HCT116 (cell line): ENCODE measurements around the gene GSDMA. TPM values are rescaled to one million over a fixed set of nuclear protein-coding genes. Genes with fewer than 3 reads are reported as not detected.

Experiments
- ATAC-seq: fragments of 200-7000 bp; cut with Tn5 transposase; 2 replicates; pipeline ENCODE4 v1.9.1; 2020; ENCODE audit warnings: mild to moderate bottlenecking, moderate library complexity
- BruUV-seq: library from RNA; stranded (reverse); fragments of 400-500 nt; replicated peaks from 2 replicates; lab custom pipeline; 2021; lab: Mats Ljungman, UMichigan
- CTCF ChIA-PET: fragments of 300-600 bp; sonication (Branson Sonifier 250); formaldehyde crosslinking; loops from one replicate; lab custom pipeline; 2021; ENCODE audit warnings: antibody characterized with exemption; lab: Charles Lee
- POLR2A ChIA-PET: fragments of 300-600, 350-600 bp; sonication (Branson Sonifier 250); formaldehyde crosslinking; loops from one replicate; lab custom pipeline; 2021; ENCODE audit warnings: antibody characterized with exemption; lab: Charles Lee
- RAD21 ChIA-PET, 2 experiments: fragments of 300-600 bp; sonication (Branson Sonifier 250); formaldehyde crosslinking; loops; one replicate each; lab custom pipeline; 2023; ENCODE audit warnings: low total read pairs in 2 of 2; ENCODE audit not compliant: uncharacterized antibody in 2 of 2, unreplicated experiment in 2 of 2, low non-redundant PET in 1 of 2; lab: Charles Lee
- DNase-seq: peaks from one replicate; pipeline ENCODE4 v3.0.0-alpha.2; 2010; ENCODE audit warnings: low read depth, low spot score
- H2AFZ ChIP-seq: fragments of 200-600 bp; shearing (Covaris generic), sonication (generic); 2 replicates; pipeline ENCODE4 v1.6.1; 2017; ENCODE audit warnings: low read depth, mixed run types, mixed read lengths, antibody characterized with exemption, low read length; ENCODE audit not compliant: poor library complexity, severe bottlenecking
- H3K27ac ChIP-seq: 2 replicates; pipeline ENCODE4 v1.5.1; 2012; ENCODE audit warnings: low read depth, low read length
- H3K27me3 ChIP-seq: fragments of 200-600 bp; sonication (generic); 2 replicates; pipeline ENCODE4 v1.6.1; 2016; ENCODE audit warnings: mixed run types, low read length, mixed read lengths; ENCODE audit not compliant: insufficient read depth
- H3K36me3 ChIP-seq, 2 experiments: fragments of 200-500 bp in 1 of 2; fragments of 200-600 bp in 1 of 2; sonication (Bioruptor generic) in 1 of 2; sonication (generic) in 1 of 2; 2 replicates each; pipeline versions ENCODE4 v1.5.1 to v1.6.1; 2014 to 2016; ENCODE audit warnings: low read length in 2 of 2, inconsistent platforms in 1 of 2, mixed read lengths in 1 of 2, mixed run types in 1 of 2; ENCODE audit not compliant: insufficient read depth in 2 of 2, control insufficient read depth in 1 of 2
- H3K4me1 ChIP-seq, 2 experiments: fragments of 200-600 bp in 1 of 2; sonication (generic) in 1 of 2; 2 replicates each; pipeline versions ENCODE4 v1.5.1 to v1.6.1; 2012 to 2017; ENCODE audit warnings: low read length in 2 of 2, inconsistent platforms in 1 of 2, mild to moderate bottlenecking in 1 of 2, mixed read lengths in 1 of 2, mixed run types in 1 of 2, moderate library complexity in 1 of 2; ENCODE audit not compliant: insufficient read depth in 2 of 2, control insufficient read depth in 1 of 2
- H3K4me2 ChIP-seq: fragments of 200-600 bp; sonication (generic); 2 replicates; pipeline ENCODE4 v1.6.1; 2017; ENCODE audit warnings: mixed run types, low read length, mixed read lengths
- H3K4me3 ChIP-seq, 2 experiments: fragments of 200-600 bp in 1 of 2; sonication (generic) in 1 of 2; replicated peaks in 1 of 2; 2 replicates each; pipeline ENCODE4 v1.5.1; 2011 to 2016; ENCODE audit warnings: low read length in 2 of 2, control low read depth in 1 of 2, low read depth in 1 of 2, mild to moderate bottlenecking in 1 of 2, mixed read lengths in 1 of 2, mixed run types in 1 of 2
- H3K79me2 ChIP-seq: fragments of 200-600 bp; sonication (generic); 2 replicates; pipeline ENCODE4 v1.6.1; 2017; ENCODE audit warnings: mild to moderate bottlenecking, mixed run types, low read length, moderate library complexity, mixed read lengths; ENCODE audit not compliant: insufficient read depth
- H3K9ac ChIP-seq: fragments of 200-600 bp; sonication (generic); 2 replicates; pipeline ENCODE4 v1.6.1; 2016; ENCODE audit warnings: low read length, mixed read lengths
- H3K9me2 ChIP-seq: fragments of 200-600 bp; sonication (generic), shearing (Covaris generic); 2 replicates; pipeline ENCODE4 v1.6.1; 2017; ENCODE audit warnings: mixed run types, mild to moderate bottlenecking, moderate library complexity; ENCODE audit not compliant: insufficient read depth
- H3K9me3 ChIP-seq, 2 experiments: fragments of 200-500 bp in 1 of 2; fragments of 200-600 bp in 1 of 2; sonication (Bioruptor generic) in 1 of 2; sonication (generic) in 1 of 2; 2 replicates each; pipeline ENCODE4 v1.6.1; 2014 to 2017; ENCODE audit warnings: low read length in 2 of 2, mixed read lengths in 2 of 2, inconsistent platforms in 1 of 2, low read depth in 1 of 2, mild to moderate bottlenecking in 1 of 2, mixed run types in 1 of 2, moderate library complexity in 1 of 2; ENCODE audit not compliant: control insufficient read depth in 1 of 2, insufficient read depth in 1 of 2
- H4K20me1 ChIP-seq: fragments of 200-600 bp; sonication (generic), shearing (Covaris generic); 2 replicates; pipeline ENCODE4 v1.6.1; 2017; ENCODE audit warnings: mixed run types, mild to moderate bottlenecking, moderate library complexity; ENCODE audit not compliant: insufficient read depth
- EGR1 ChIP-seq: IDR thresholded peaks from 2 replicates; pipeline ENCODE4 v1.6.1; 2012; ENCODE audit warnings: low read depth
- ELF1 ChIP-seq: IDR thresholded peaks from 2 replicates; pipeline ENCODE4 v1.6.1; 2012; ENCODE audit warnings: low read depth, borderline replicate concordance
- EZH2 ChIP-seq: fragments of 200-600 bp; sonication (generic); IDR thresholded peaks from 2 replicates; pipeline ENCODE4 v1.6.1; 2017; ENCODE audit warnings: antibody characterized with exemption, mixed run types
- FOSL1 ChIP-seq: IDR thresholded peaks from 2 replicates; pipeline ENCODE4 v1.6.1; 2012; ENCODE audit warnings: low read depth
- JUND ChIP-seq: IDR thresholded peaks from 2 replicates; pipeline ENCODE4 v1.6.1; 2012
- POLR2A ChIP-seq: IDR thresholded peaks from 2 replicates; pipeline ENCODE4 v1.7.0; 2011; ENCODE audit warnings: borderline replicate concordance; ENCODE audit not compliant: insufficient read depth, insufficient read length; ENCODE audit errors: extremely low read depth
- RAD21 ChIP-seq: IDR thresholded peaks from 2 replicates; pipeline ENCODE4 v1.6.1; 2012; ENCODE audit warnings: low read depth, mild to moderate bottlenecking
- SIN3A ChIP-seq: IDR thresholded peaks from 2 replicates; pipeline ENCODE4 v1.6.1; 2012; ENCODE audit warnings: low read depth
- TCF7L2 ChIP-seq: IDR thresholded peaks from 2 replicates; pipeline ENCODE4 v1.7.0; 2011; ENCODE audit warnings: borderline replicate concordance, inconsistent platforms; ENCODE audit not compliant: insufficient read depth, insufficient read length; ENCODE audit errors: extremely low read depth
- YY1 ChIP-seq: IDR thresholded peaks from 2 replicates; pipeline ENCODE4 v1.6.1; 2011; ENCODE audit warnings: low read length, low read depth, moderate library complexity, mild to moderate bottlenecking; ENCODE audit not compliant: insufficient replicate concordance; ENCODE audit errors: extremely low read depth
- ZNF274 ChIP-seq: fragments of 200-500 bp; sonication (Bioruptor generic); IDR thresholded peaks from 2 replicates; pipeline ENCODE4 v1.6.1; 2014; ENCODE audit warnings: mild to moderate bottlenecking, low read depth, low read length, inconsistent platforms
- intact Hi-C: fragments of 100-400 bp; cut with micrococcal nuclease; formaldehyde crosslinking; loops from 2 replicates; pipeline ENCODE4 v1.10.0; 2022
- total RNA-seq: library from RNA; stranded (reverse); gene quantifications from one replicate; pipeline ENCODE4 v1.2.1, GENCODE V29; 2021; ENCODE audit not compliant: unreplicated experiment
- TF ChIP-seq, protein P1 (sequence below): IDR thresholded peaks from 2 replicates; pipeline ENCODE4 v1.6.1; 2012; ENCODE audit warnings: low read depth
- TF ChIP-seq, protein P2 (sequence below), 3 experiments: fragments of 200-600 bp in 1 of 3; sonication (generic) in 1 of 3; IDR thresholded peaks in 2 of 3; conservative IDR thresholded peaks in 1 of 3; 2 replicates each; pipeline ENCODE4 v1.5.1; 2012 to 2017; ENCODE audit warnings: low read depth in 2 of 3, low read length in 2 of 3, antibody characterized with exemption in 1 of 3, borderline replicate concordance in 1 of 3, control low read depth in 1 of 3, mild to moderate bottlenecking in 1 of 3, mixed read lengths in 1 of 3, mixed run types in 1 of 3, moderate library complexity in 1 of 3; ENCODE audit not compliant: insufficient read depth in 1 of 3
- TF ChIP-seq, protein P3 (sequence below): IDR thresholded peaks from 2 replicates; pipeline ENCODE4 v1.6.1; 2011; ENCODE audit warnings: mild to moderate bottlenecking, low read length, moderate library complexity; ENCODE audit not compliant: insufficient replicate concordance; ENCODE audit errors: extremely low read depth
- TF ChIP-seq, protein P4 (sequence below): IDR thresholded peaks from 2 replicates; pipeline ENCODE4 v1.6.1; 2012

GSDMA gene
- total RNA-seq, 1 experiment from 2014 or later, result not detected

DNA sequence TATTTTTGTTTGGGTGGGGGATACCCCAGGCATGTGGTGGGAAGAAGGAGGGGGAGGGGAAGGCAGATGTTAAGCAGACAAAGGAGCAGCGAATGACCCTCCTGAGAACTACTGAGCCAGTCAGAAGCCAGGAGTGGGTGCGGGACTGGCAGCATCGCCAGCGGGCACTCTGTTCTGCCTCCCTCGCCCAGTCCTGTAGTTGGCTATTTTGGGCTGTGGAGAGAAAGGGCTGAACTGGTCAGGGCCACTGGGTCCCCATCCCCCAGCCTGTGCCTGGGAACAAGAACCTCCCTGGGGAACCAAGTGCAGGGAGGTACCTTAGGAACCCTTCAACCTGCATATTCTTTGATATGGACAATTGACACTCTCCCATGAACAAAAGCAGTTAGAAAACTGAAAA lies 28.9 kb upstream of the GSDMA start:
- RAD21 ChIA-PET, result no interaction called here
- TF ChIP-seq, protein P1, sequence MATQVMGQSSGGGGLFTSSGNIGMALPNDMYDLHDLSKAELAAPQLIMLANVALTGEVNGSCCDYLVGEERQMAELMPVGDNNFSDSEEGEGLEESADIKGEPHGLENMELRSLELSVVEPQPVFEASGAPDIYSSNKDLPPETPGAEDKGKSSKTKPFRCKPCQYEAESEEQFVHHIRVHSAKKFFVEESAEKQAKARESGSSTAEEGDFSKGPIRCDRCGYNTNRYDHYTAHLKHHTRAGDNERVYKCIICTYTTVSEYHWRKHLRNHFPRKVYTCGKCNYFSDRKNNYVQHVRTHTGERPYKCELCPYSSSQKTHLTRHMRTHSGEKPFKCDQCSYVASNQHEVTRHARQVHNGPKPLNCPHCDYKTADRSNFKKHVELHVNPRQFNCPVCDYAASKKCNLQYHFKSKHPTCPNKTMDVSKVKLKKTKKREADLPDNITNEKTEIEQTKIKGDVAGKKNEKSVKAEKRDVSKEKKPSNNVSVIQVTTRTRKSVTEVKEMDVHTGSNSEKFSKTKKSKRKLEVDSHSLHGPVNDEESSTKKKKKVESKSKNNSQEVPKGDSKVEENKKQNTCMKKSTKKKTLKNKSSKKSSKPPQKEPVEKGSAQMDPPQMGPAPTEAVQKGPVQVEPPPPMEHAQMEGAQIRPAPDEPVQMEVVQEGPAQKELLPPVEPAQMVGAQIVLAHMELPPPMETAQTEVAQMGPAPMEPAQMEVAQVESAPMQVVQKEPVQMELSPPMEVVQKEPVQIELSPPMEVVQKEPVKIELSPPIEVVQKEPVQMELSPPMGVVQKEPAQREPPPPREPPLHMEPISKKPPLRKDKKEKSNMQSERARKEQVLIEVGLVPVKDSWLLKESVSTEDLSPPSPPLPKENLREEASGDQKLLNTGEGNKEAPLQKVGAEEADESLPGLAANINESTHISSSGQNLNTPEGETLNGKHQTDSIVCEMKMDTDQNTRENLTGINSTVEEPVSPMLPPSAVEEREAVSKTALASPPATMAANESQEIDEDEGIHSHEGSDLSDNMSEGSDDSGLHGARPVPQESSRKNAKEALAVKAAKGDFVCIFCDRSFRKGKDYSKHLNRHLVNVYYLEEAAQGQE, result no peak
- TF ChIP-seq POLR2A (no peak), ZNF274 (no peak), EGR1 (no peak), FOSL1 (no peak), RAD21 (no peak), EZH2 (no peak), YY1 (no peak), SIN3A (no peak), TCF7L2 (no peak), JUND (no peak), ELF1 (no peak)
- TF ChIP-seq, protein P2, sequence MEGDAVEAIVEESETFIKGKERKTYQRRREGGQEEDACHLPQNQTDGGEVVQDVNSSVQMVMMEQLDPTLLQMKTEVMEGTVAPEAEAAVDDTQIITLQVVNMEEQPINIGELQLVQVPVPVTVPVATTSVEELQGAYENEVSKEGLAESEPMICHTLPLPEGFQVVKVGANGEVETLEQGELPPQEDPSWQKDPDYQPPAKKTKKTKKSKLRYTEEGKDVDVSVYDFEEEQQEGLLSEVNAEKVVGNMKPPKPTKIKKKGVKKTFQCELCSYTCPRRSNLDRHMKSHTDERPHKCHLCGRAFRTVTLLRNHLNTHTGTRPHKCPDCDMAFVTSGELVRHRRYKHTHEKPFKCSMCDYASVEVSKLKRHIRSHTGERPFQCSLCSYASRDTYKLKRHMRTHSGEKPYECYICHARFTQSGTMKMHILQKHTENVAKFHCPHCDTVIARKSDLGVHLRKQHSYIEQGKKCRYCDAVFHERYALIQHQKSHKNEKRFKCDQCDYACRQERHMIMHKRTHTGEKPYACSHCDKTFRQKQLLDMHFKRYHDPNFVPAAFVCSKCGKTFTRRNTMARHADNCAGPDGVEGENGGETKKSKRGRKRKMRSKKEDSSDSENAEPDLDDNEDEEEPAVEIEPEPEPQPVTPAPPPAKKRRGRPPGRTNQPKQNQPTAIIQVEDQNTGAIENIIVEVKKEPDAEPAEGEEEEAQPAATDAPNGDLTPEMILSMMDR (IDR thresholded peaks at IDR 0.05 in 2 of 3, conservative IDR thresholded peaks at IDR 0.05 in 1 of 3; ENCODE audit: borderline replicate concordance in 1 of 3, insufficient read depth in 1 of 3, low read depth in 2 of 3, low read length in 2 of 3), result no peak
- TF ChIP-seq, protein P3, sequence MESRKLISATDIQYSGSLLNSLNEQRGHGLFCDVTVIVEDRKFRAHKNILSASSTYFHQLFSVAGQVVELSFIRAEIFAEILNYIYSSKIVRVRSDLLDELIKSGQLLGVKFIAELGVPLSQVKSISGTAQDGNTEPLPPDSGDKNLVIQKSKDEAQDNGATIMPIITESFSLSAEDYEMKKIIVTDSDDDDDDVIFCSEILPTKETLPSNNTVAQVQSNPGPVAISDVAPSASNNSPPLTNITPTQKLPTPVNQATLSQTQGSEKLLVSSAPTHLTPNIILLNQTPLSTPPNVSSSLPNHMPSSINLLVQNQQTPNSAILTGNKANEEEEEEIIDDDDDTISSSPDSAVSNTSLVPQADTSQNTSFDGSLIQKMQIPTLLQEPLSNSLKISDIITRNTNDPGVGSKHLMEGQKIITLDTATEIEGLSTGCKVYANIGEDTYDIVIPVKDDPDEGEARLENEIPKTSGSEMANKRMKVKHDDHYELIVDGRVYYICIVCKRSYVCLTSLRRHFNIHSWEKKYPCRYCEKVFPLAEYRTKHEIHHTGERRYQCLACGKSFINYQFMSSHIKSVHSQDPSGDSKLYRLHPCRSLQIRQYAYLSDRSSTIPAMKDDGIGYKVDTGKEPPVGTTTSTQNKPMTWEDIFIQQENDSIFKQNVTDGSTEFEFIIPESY, result no peak
- TF ChIP-seq, protein P4, sequence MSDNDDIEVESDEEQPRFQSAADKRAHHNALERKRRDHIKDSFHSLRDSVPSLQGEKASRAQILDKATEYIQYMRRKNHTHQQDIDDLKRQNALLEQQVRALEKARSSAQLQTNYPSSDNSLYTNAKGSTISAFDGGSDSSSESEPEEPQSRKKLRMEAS, result no peak
- Histone ChIP-seq H3K27ac (no peak overlapping the region), H3K36me3 (no peaks in the 10 kb centered on the region), H3K79me2 (no peaks in the 10 kb centered on the region), H3K9ac (no peak overlapping the region), H3K27me3 (no peaks in the 10 kb centered on the region), H3K4me1 (peaks cover 22 to 30% of the 10 kb centered on the region in 2 experiments), H4K20me1 (no peaks in the 10 kb centered on the region), H2AFZ (no peak overlapping the region), H3K9me3 (no peaks in the 10 kb centered on the region), H3K4me3 (no peak overlapping the region), H3K9me2 (no peaks in the 10 kb centered on the region), H3K4me2 (no peak overlapping the region)
- no peak for DNase-seq
- intact Hi-C loops, result no loop called here
- ATAC-seq, result no peak
- no TSS peak for BruUV-seq
- POLR2A ChIA-PET, result no interaction called here
- CTCF ChIA-PET, result no interaction called here
